ENCODE measurements around the gene NLGN3.

NLGN3 gene

DNA sequence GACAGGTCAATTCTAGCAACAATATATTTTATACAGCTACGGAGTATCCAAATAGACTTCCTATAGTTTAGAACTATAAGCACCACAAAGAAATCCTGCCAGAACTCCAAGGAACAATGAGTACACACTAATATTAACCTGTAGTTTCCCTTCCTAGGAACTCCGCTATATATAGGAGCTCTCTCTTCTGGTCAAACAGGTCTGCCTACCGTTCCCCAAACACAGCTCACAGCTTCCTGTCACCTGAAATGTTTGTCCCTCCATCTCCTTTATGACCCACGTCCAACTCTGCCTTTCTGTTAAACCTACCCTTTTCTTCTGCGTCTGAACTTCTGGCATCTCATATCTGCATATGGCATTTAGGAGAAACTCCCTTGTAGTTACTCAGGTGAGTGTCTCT is 67.9 kb downstream of the NLGN3 start:
- Histone ChIP-seq H3K27ac (ENCODE audit: low read depth, low read length, severe bottlenecking) (no peak overlapping the region), H3K36me3 (ENCODE audit: control insufficient read depth, insufficient read depth, low read length) (no peaks in the 10 kb centered on the region), H3K9me3 (ENCODE audit: control insufficient read depth, low read length) (no peaks in the 10 kb centered on the region), H3K4me1 (ENCODE audit: control insufficient read depth, insufficient read depth, low read length, poor library complexity, severe bottlenecking) (no peaks in the 10 kb centered on the region), H3K4me3 (ENCODE audit: extremely low read depth, insufficient read depth, low read length, poor library complexity, severe bottlenecking) (no peak overlapping the region)
- WGBS, 2 experiments (ENCODE audit: insufficient coverage in 2 of 2) = 78 to 100% methylated on average over 2 to 3 of the region's 5 CpGs

- Histone ChIP-seq H3K9me3 (ENCODE audit: control insufficient read depth, low read length) (no peaks in the 10 kb centered on the region), H3K4me1 (ENCODE audit: control insufficient read depth, insufficient read depth, low read length, poor library complexity, severe bottlenecking) (no peaks in the 10 kb centered on the region), H3K27ac (ENCODE audit: low read depth, low read length, severe bottlenecking) (no peak overlapping the region), H3K4me3 (ENCODE audit: extremely low read depth, insufficient read depth, low read length, poor library complexity, severe bottlenecking) (no peak overlapping the region), H3K36me3 (ENCODE audit: control insufficient read depth, insufficient read depth, low read length) (no peaks in the 10 kb centered on the region)
- 83 to 100% methylated on average over 1 of the region's 1 CpG for WGBS, 2 experiments (ENCODE audit: insufficient coverage in 2 of 2)
Observed at GRCh38 chrX:71214152-71214551, 69.5 kb downstream of the NLGN3 start.

DNA sequence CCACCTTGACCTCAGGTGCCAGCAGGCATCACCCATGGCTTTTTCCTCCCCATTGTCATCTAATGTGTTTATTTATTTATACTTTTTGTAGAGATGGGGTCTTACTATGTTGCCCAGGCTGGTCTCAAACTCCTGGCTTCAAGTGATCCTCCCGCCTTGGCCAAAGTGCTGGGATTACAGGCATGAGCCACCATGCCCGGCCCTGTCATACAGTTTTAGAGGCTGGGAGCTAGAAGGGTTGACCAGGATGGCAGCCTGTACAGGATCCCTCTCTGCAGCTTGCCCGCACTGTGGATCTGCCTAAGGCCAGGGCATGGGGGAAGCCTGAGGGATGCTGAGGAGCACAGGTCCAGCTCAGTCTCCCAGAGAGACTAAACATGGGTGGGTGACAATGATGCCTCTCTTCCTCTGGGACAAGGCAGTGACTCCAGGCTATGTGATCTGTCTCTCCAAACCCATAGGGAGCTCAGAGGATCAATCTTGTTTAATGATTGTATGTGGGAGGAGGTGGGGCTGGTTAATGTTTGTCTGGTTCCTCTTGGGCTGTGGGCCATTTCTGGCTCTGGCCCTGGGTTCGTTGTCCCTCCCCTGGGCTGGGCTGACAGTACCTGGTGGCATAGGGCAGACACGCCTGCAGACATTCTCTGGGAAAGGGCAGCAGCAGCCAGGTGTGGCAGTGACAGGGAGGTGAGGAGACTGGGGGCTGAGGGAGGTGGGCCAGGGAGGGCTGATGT is 70.1 kb downstream of the NLGN3 start:
- Histone ChIP-seq H3K4me3 (ENCODE audit: extremely low read depth, insufficient read depth, low read length, poor library complexity, severe bottlenecking) (no peak overlapping the region), H3K4me1 (ENCODE audit: control insufficient read depth, insufficient read depth, low read length, poor library complexity, severe bottlenecking) (no peaks in the 10 kb centered on the region), H3K36me3 (ENCODE audit: control insufficient read depth, insufficient read depth, low read length) (no peaks in the 10 kb centered on the region), H3K27ac (ENCODE audit: low read depth, low read length, severe bottlenecking) (no peak overlapping the region), H3K9me3 (ENCODE audit: control insufficient read depth, low read length) (no peaks in the 10 kb centered on the region)
- 89% methylated on average over 4 of the region's 5 CpGs; no CpG with 5 or more reads in 1 of the 2 experiments for WGBS, 2 experiments (ENCODE audit: insufficient coverage in 2 of 2)

DNA sequence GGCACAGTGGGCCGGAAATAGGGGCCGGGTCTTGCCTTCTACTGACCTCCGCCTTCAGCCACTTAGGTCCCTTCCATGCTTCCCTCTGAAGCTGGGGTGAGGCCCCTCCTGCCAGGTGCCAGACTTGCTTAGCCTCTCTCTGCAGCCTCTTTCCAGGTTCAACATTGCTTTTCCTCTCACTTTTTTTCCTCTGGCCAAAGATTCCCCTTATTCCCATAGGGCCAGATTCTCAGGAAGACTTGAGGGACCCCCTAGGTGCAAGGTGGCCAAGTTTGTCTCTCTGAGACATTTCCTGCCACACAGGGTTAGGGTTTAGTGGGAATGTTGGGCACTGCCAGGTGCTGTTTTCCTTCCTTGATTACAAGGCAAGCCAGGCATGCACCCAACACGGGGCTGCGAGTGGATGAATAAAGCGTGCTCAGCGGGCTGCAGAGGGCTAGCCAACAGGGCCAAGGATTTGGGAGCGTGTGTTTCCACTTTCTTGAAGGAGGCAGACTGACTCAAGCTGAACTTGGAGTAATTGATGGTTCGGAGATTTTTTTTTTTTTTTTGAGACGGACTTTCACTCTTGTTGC is 70.8 kb downstream of the NLGN3 start:
- H3K9me3 ChIP-seq (ENCODE audit: control insufficient read depth, low read length) = no peaks in the 10 kb centered on the region
- 95 to 98% methylated on average over 7 to 8 of the region's 10 CpGs for WGBS, 2 experiments (ENCODE audit: insufficient coverage in 2 of 2)
- H3K36me3 ChIP-seq (ENCODE audit: control insufficient read depth, insufficient read depth, low read length) = no peaks in the 10 kb centered on the region

GRCh38 chrX:71216485-71216884 is 71.8 kb downstream of the NLGN3 start:
- Histone ChIP-seq H3K27ac (ENCODE audit: low read depth, low read length, severe bottlenecking) (no peak overlapping the region), H3K4me1 (ENCODE audit: control insufficient read depth, insufficient read depth, low read length, poor library complexity, severe bottlenecking) (no peaks in the 10 kb centered on the region)
- 84 to 100% methylated on average over 1 to 4 of the region's 6 CpGs for WGBS, 2 experiments (ENCODE audit: insufficient coverage in 2 of 2)

More for the DNA sequence above, 70.8 kb downstream of the NLGN3 start:
- no peak overlapping the region for H3K27ac ChIP-seq (ENCODE audit: low read depth, low read length, severe bottlenecking)
- H3K4me1 ChIP-seq (ENCODE audit: control insufficient read depth, insufficient read depth, low read length, poor library complexity, severe bottlenecking) = no peaks in the 10 kb centered on the region
- H3K4me3 ChIP-seq (ENCODE audit: extremely low read depth, insufficient read depth, low read length, poor library complexity, severe bottlenecking) = no peak overlapping the region

GRCh38 chrX:71217298-71217697 is 72.7 kb downstream of the NLGN3 start:
- Histone ChIP-seq H3K4me1 (ENCODE audit: control insufficient read depth, insufficient read depth, low read length, poor library complexity, severe bottlenecking) (no peaks in the 10 kb centered on the region), H3K27ac (ENCODE audit: low read depth, low read length, severe bottlenecking) (no peak overlapping the region), H3K4me3 (ENCODE audit: extremely low read depth, insufficient read depth, low read length, poor library complexity, severe bottlenecking) (no peak overlapping the region), H3K9me3 (ENCODE audit: control insufficient read depth, low read length) (no peaks in the 10 kb centered on the region), H3K36me3 (ENCODE audit: control insufficient read depth, insufficient read depth, low read length) (no peaks in the 10 kb centered on the region)
- WGBS, 2 experiments (ENCODE audit: insufficient coverage in 2 of 2) = 96 to 100% methylated on average over 4 to 5 of the region's 6 CpGs

More at GRCh38 chrX:71216485-71216884, 71.8 kb downstream of the NLGN3 start:
- Histone ChIP-seq H3K9me3 (ENCODE audit: control insufficient read depth, low read length) (no peaks in the 10 kb centered on the region), H3K36me3 (ENCODE audit: control insufficient read depth, insufficient read depth, low read length) (no peaks in the 10 kb centered on the region), H3K4me3 (ENCODE audit: extremely low read depth, insufficient read depth, low read length, poor library complexity, severe bottlenecking) (no peak overlapping the region)

All from mesodermal cell (in vitro differentiated cells).